ENCODE measurements around the gene FOXJ2.
"Not testable (repeated sequence)": the region's sequence is repeated elsewhere in the genome, so short reads cannot be mapped to it uniquely, and the experiment has no call there.

The FOXJ2 gene

GRCh38 chr12:8026291-8026900, 6.1 kb upstream of the FOXJ2 start:
- DNase-seq, result peak; percentile 91 to 99 (median 98)
- intact Hi-C loops (cut with DNase I), result loop anchor here (5.0 to 10.0 kb wide), 2 partner anchors 92 to 216 kb away; partner anchors contain the start of gene SLC2A3

GRCh38 chr12:8027856-8028255, 4.7 kb upstream of the FOXJ2 start:
- DNase-seq, result no peak
- intact Hi-C loops (cut with DNase I), result loop anchor here (5.0 to 10.0 kb wide), 2 partner anchors 93 to 214 kb away; partner anchors contain the start of gene SLC2A3

GRCh38 chr12:8028267-8028666, 4.2 kb upstream of the FOXJ2 start:
- DNase-seq, result no peak
- intact Hi-C loops (cut with DNase I), result loop anchor here (5.0 to 10.0 kb wide), 2 partner anchors 93 to 214 kb away; partner anchors contain the start of gene SLC2A3

- intact Hi-C loops (cut with DNase I), result no loop called here
- no peak for DNase-seq
These were observed 2.3 kb upstream of the FOXJ2 start for GRCh38 chr12:8030189-8030588.

- DNase-seq; intact Hi-C loops (cut with DNase I): not testable (repeated sequence)
These were observed 1.5 kb upstream of the FOXJ2 start for GRCh38 chr12:8031017-8031416.

- DNase-seq, result peak in 1 of 42 donors; percentile 18
- intact Hi-C loops (cut with DNase I), result no loop called here
These were observed 659 bp upstream of the FOXJ2 start for GRCh38 chr12:8031872-8032241.

- intact Hi-C loops (cut with DNase I), result no loop called here
- peak in 39 of 42 donors; percentile 31 to 86 (median 64) for DNase-seq
These were observed 883 bp downstream of the FOXJ2 start for GRCh38 chr12:8033153-8034044.

GRCh38 chr12:8034802-8035201, 2.3 kb downstream of the FOXJ2 start:
- DNase-seq, result no peak
- intact Hi-C loops (cut with DNase I), result loop anchor here (5.0 kb wide), 1 partner anchor 47 kb away; the partner anchor contains the start of gene NECAP1

- intact Hi-C loops (cut with DNase I), result loop anchor here (5.0 kb wide), 1 partner anchor 47 kb away; the partner anchor contains the start of gene NECAP1
- no peak for DNase-seq
These were observed 3.0 kb downstream of the FOXJ2 start for GRCh38 chr12:8035440-8036010.

GRCh38 chr12:8036346-8036745, 3.8 kb downstream of the FOXJ2 start:
- no peak for DNase-seq
- intact Hi-C loops (cut with DNase I), result loop anchor here (5.0 kb wide), 1 partner anchor 46 kb away; the partner anchor contains the start of gene NECAP1

GRCh38 chr12:8037046-8037663, 4.6 kb downstream of the FOXJ2 start:
- intact Hi-C loops (cut with DNase I), result loop anchor here (5.0 kb wide), 1 partner anchor 45 kb away; the partner anchor contains the start of gene NECAP1
- peak in 1 of 42 donors; percentile 16 for DNase-seq

- no peak for DNase-seq
- intact Hi-C loops (cut with DNase I), result loop anchor here (5.0 kb wide), 1 partner anchor 44 kb away; the partner anchor contains the start of gene NECAP1
These were observed 5.4 kb downstream of the FOXJ2 start for GRCh38 chr12:8037947-8038346.

GRCh38 chr12:8038659-8039114, 6.2 kb downstream of the FOXJ2 start:
- intact Hi-C loops (cut with DNase I), result loop anchor here (5.0 kb wide), 1 partner anchor 44 kb away; the partner anchor contains the start of gene NECAP1
- peak in 41 of 42 donors; percentile 41 to 92 (median 77) for DNase-seq

GRCh38 chr12:8040791-8041190, 8.3 kb downstream of the FOXJ2 start:
- no peak for DNase-seq
- intact Hi-C loops (cut with DNase I), result no loop called here

- intact Hi-C loops (cut with DNase I), result no loop called here
- peak; percentile 63 to 93 (median 83) for DNase-seq
These were observed 13.7 kb downstream of the FOXJ2 start for GRCh38 chr12:8045952-8046944.

GRCh38 chr12:8047842-8048241, 15.3 kb downstream of the FOXJ2 start:
- intact Hi-C loops (cut with DNase I), result no loop called here
- DNase-seq, result peak in 1 of 42 donors; percentile 14

GRCh38 chr12:8048906-8049305, 16.4 kb downstream of the FOXJ2 start:
- peak in 1 of 42 donors; percentile 31 for DNase-seq
- intact Hi-C loops (cut with DNase I), result no loop called here

Measured in head of caudate nucleus (tissue), 42 donors.